HG03439 (cell line): Measurements from ENCODE around the gene CTAGE1.

Source experiments
- ATAC-seq: cut with Tn5 transposase; IDR thresholded peaks from one replicate; pipeline ENCODE4 v1.9.1; 2021; ENCODE audit warnings: mild to moderate bottlenecking, moderate library complexity; ENCODE audit not compliant: unreplicated experiment

The CTAGE1 gene

DNA sequence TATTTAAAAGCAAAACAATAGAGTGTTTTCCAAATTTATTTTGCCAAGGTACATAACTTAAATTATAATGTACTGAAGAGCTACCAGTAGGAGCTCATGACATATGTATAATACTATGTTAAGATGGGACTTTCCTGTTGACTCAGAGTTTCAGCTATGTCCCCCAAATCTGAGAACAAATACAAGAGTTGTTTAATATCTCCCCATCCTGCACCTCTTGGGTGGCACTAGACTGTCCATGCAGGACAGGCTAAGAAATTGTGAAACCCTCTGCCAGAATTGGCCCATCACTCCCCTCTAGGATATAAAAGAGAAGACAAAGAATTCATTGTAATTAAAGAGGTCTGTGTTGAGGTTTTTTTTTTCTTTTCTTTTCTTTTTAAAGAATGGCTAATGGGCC, 21.7 kb upstream of the CTAGE1 start:
- no peak for ATAC-seq

DNA sequence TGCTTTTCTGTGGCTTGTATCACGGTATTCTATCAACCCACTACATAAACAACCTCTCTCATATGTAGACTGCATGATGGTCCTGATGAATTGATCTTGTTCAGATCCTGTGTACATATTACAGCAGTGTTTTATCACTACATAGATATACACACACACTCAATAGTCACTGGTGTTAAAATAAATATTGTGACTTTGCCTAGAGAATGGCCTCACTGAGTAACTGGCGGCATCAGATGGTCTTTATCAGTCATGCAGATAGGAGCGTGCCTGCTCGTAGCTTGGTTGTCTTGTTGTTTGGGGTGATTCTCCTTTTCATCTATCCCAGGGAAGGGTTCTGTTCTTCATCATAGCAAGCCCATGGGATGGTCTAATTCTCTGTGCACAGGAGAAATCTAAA, 18.4 kb upstream of the CTAGE1 start:
- ATAC-seq = no peak

DNA sequence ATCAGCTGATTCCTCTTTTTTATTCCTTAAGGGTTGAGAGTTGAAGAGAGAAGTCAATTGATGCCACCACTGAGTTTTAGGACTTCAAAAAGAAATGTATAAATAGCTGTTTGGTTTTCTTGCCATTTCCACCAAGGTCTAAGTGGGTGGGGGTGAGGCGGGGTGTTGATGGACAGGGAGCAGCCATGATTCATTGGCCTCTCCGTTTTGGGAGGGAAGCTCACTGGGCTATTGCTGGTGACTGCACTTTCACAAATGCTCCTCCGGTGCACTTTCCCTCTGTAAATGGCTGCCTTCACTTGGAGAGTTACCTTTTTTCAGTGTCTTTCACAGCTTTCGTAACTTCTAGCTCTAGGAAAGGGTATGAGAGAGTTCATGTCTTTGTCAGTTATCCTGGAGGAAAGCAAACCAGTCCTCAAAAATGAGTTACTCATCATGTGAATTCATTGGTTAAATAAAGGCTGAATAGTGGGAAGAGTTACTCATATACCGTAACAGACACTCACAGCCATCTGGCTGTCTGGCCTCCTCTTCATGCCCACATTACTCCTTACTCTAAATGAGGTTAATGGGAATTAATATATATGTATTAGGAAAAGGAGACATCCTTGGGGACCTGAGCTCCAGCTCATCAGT, 17.4 kb upstream of the CTAGE1 start:
- ATAC-seq = no peak

DNA sequence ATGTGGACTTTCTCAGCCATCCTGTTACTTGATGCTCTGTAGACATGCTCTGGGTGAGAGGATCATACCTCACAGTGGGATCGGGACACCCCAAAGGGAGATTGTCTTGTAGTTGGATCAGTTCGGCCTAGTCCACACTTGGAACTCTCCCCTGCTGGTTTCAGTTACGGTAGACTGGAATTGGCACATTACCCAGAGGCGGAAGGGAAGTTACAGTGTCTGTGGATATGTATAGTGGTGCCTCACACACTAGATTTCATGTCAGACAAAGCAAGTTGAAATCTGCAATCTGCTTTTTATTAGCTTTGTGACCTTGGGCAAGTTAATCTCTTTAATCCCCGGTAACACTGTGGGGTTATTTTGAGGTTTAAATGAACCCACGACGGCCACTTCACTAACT, 16.2 kb upstream of the CTAGE1 start:
- no peak for ATAC-seq

DNA sequence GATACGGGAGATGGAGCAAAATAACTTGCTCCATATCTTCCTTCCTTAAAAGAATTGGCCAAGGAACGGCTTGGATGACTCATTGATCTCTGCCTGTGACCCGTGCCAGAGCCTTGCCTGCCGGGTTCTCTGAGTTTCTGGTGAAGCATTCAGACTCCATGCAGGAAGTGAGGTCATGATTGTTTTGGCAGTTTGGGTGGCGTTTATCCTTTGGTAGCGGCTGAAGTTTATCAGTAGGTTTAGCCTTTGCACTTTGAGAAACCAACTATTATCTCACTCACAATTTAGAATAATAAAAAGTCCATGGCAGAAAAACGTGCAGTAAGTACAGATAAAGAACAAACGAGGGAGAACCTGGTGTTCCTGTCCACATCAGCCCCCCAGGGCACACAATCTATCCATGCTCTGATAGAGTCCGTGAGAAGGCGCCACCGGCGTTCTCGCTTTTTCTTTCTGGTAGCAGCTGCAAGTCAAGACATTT, 15.0 kb upstream of the CTAGE1 start:
- no peak for ATAC-seq

DNA sequence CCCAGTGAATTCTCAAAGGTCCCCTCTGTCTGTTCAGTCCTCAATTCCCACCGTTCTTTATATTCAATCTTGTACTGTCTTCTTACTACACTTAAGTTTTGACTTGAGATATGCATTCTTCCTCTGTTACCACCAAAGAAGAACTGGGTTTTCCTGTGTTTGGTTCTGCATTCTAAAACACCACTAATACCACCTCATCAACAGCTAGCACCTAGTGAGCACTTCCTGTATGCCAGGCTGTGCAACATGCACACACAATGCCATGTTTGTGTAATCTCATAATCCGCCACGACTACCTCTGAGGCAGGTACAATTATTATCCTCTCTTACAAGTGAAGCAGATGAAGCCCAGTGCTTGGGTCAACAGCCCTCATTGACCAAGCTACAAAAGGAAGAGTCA, 11.8 kb upstream of the CTAGE1 start:
- ATAC-seq = no peak

DNA sequence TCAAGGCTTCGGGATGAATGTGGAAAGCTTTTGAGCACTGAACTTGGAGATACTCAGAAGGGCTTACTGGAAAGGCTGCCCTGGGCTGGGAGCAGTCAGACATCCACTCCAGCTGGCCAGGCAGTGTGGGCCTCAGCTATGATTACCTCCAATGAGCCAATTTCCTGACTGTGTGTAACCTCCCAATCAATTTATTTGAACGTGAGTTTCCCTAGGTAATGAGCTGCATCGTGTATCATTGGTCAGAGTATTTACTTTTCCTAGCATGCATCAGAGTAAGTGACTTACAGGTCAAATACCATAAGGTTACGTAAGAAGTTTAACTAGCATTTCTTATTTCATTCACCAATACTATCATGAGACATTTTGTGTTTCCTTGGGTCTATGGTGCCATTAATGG, 11.0 kb upstream of the CTAGE1 start:
- no peak for ATAC-seq

DNA sequence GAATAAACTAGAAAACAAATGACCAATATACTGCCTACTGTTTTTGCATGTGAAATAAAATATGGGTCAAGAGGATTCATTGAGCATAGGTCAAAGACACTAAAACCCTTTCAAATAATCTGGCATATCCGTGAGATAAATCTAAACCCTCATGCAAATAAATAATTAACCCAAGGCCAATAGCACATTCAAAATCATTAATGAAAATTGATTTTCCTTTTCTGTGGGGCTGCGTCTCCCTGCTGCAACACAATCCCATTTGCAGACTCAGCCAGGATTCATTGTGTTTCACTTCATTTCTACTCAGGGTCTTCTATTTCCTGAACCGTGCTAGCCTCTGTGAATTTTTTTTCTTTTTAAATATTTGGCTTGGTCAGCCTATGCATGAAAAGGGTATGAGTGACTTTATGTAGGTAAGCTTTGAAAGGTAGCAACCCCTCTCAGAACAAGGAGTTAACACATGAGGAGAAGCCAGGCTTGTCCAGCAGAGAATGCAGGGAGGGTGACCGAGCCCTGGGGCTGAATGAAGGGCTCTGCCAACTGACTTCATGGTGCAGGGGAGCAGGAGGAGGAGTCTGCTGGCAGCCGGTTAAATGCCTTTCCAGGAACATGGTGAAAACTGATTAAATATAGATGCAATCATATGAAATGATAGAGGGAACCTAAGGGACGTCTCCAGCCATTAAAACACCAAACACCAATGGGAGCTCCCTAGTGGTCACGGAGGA, 10.3 kb upstream of the CTAGE1 start:
- no peak for ATAC-seq

DNA sequence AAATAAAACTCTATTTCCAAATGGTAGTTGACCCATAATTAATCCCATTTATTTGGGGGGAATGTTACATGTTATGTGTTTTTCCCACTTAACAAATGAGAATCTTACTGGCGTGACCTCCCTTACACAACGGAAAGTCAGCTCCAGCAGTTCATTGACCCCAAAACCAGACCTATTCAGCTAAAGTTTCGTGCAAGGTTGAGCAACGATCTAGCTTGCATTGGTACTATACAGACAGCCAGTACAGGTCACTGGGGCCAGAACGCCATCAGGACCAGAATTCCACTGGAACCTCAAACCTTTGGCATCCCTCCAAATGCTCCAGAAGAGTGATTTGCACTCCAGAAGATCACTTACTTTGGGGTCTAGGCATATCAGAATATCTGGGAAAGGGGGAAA, 6.8 kb upstream of the CTAGE1 start:
- ATAC-seq = no peak

DNA sequence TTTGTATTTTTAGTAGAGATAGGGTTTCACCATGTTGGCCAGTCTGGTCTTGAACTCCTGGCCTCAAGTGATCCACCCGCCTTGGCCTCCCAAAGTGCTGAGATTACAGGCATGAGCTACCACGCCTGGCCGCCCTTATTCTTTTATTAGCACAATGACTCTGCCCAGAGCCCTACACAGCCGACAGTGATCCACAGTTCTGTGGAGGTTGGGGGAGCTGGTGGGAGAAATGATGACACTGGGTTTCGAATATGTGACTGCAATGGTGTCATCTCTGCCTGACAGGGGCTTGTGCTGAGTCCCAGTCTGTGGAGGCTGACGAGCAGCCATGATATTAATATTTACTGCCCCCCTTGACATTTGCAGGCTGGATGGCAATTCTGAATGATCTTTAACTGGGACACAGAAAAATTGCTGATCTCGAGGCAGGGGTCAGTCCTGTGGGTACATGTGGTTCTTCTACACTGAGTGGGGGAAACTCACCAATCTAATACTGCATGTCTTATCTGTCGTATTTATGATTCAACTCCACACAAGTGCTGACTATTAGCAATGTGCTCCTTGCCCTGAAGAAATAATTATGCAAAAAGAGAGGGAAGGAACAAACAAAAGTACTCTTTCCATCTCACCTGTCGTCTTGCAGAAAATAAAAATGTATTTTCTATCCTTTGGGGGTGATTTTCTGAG, 6.3 kb upstream of the CTAGE1 start:
- ATAC-seq = no peak

DNA sequence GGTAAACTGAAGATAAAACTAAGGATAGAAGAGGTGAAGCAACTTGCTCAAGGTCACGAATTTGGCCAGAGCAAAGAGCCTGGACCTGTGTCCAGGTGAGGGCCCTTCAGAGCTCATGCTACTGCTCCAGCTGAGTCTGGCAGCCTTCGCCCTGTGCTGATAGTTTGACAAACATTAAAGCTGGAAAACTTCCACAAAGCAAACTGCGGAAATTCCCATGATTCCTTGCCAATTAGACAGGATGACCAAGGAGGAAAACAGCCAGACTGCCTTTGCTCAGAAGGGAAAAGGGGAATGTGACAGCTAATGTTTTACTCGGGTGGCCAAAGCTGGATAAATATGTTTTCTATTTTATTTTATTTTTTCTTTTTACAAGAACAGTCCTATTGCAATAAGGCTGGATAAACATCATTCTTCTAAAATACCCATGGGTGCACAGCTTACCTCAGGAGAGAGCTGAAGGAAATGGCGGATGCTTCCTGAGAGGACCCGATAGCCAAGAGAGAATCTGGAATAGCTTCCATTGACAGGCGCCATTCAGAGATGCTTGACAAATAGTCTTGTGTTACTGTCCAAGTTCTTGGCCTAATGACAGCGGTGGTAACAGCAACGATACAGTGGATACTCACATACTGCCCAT, 5.3 kb upstream of the CTAGE1 start:
- ATAC-seq = no peak

DNA sequence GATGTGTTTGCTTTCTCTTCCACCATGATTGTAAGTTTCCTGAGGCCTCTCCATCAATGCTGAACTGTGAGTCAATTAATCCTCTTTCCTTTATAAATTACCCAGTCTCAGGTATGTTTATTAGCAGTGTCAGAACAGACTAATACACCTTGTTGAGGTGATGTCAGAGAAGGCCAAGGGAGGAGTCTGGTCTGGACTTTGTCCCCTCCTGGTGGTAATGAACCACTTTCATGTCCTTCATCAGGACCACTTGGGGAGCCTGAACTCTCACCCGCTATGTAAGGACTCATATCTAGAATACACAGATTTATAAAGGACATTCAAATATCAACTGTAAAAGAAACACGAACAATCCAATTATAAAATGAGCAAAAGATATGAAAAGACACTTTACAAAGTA, 2.9 kb upstream of the CTAGE1 start:
- no peak for ATAC-seq

DNA sequence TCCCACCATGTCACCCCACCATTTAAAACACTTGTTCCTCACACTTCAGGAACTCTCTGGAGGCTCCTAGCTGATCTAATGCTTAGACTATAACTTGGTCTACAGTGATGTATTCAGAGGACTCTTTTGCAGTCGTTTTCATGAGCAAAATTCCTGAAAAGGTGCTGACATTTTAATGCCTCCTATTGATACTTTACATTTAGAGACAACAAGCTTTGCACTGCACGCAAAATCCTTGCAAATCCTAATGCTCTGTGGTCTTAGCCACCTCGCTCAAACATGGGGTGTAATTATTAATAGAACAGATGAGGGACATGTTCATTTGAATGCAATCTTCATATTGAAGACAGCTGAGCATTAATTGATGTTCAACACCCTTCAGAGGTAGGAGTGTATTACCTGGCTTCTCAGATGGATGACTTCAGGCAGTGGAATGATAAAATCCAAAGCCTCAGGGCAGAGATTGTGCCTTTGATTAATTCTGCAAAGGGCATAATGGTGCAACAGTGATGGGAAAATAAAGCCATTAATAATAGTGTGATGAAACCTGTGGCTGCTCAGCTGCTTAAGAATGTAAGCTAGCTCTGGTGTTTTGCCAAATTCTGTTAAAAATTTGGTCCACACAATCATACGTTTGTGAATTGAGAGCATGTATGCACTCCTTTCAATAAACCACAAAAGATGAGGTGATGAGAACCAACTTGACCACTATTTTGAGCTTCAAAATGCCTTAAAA, 5.4 kb downstream of the CTAGE1 start:
- no peak for ATAC-seq

DNA sequence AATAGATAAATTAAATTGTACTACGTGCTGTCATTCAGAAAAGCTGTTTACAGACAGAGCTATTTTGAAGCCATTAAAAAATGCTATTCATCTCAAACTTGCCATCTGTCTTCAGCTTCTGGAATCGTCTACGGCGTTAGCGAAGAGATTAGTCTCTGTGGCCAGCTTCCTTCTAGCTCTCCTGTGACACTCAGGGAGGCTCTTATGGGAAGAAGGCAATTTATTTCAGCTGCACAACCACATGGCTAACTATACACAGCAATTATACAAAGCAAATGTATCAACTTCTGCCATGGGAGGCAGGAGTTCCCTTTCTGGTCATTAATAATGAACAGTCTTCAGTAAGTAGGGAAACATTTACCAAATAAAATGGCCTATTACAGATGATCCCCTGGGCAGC, 6.3 kb downstream of the CTAGE1 start:
- ATAC-seq = no peak

DNA sequence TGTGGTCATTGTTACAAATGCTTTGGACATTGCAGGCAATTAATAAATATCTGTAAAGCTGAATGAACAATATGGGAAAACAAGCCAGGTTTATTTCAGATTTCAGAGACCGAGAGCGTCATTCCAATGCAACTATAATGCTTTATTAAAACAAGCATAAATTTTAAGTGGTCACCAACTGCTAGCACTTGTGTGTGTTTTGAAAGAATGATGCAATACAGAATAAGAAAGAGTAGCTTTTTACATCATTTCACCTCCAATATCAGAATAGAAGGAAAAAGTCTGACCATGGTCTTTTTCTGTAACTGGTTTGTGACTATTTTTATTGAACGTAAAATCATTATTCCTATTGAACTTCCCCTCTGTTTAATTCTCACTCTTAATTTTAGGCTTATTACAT, 7.6 kb downstream of the CTAGE1 start:
- ATAC-seq = no peak

DNA sequence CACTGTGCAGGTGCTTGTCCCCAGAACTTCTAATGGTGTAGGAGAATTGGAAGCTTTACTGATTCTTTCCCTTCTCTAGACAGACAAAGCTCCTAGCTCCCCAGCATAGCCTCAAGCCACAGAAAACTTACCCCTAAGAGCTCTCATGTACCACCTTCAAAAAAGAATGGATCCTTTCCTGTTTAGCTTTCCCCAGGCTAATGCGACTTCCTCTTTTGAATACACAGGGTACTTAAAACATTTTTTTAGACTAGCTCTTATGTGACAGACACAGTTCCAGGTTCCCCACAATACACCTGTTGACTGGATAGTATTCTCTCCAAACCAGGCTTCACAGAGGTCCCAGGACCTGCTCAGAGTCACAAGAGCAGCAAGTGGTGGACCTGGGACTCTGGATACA, 8.3 kb downstream of the CTAGE1 start:
- ATAC-seq = no peak

DNA sequence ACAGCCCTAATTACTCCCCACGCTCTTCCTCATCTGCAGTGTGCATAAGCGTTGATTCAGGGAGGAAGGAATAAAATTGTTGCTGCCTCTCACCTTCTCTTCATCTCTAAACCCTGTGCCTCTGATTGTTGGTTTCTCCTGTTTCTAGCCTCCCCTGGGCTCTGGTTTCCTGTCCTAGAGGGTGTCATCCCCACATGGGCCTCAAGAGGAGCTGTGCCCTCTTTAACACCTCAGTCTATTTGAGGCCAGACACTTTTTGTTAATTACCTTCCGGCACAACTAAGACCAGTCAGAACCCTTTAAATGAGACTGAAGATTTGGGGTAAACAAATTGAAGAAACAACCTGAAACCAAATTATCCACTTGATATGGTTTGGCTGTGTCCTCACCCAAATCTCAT, 9.7 kb downstream of the CTAGE1 start:
- no peak for ATAC-seq

DNA sequence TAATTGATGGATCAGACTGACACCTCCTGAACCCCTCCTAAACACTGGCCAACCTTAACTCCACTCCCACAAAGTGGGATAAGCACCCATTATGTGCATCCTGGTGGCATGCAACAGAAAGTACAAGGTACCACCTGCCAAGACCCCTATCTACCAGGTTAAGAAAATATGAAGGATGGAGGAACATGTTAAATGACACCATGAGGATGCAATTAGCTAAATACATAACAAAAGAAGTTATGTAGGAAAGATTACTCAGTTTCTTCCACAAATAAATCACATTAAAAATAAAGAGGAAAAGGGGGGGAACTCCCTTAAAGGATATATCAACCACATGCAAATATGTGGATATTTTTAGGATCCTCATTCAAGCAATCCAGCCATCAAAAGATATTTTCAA, 12.6 kb downstream of the CTAGE1 start:
- no peak for ATAC-seq

DNA sequence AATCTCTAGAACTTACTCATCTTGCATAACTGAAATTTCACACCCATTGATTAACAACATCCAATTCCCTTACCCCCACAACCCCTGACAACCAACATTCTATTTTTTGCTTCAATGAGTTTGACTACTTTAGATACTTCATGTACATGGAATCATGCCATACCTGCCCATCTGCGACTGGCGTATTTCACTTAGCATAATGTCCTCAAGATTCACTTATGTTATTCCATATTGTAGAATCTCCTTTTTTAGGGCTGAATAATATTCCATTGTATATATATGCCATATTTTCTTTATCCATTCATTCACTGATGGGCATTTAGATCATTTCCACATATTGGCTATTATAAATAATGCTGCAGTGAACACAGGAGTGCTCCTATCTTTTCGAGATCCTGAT, 13.8 kb downstream of the CTAGE1 start:
- no peak for ATAC-seq

DNA sequence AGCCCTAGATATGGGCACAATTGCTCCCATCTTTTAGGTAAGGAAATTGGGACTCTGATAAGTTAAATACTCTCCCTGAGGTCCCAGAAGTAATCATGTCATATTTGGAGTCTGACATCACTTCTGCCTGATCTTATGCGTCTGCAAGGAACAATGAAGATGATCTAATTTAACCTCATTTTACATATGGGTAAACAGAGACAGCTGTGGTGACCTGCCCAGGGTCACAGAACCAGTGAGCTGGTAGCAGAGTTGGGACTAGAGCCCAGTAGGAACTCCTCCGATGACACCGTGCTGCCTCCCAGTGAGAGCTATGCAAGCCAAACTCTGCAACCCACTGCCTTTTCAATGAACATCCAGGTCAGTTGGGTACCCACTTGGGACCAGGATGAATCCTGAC, 17.8 kb downstream of the CTAGE1 start:
- no peak for ATAC-seq

DNA sequence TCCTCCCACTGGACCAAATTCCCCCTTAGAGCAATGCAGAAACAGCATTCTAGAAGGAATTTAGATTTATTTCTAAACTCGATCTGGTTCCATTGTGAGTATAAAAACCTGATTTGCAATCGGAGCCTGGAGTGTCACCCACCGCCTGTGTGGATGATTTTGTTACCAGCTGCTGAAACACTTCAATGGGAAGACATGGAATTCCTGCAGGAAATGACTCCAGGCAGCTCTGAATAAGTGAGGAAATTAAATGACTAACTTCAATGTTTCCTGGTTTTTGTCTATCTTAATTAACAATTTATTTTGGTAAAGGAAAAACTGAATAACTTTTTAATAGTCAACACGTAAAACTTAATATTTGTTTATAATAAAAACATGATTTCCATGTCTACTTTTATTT, 19.3 kb downstream of the CTAGE1 start:
- no peak for ATAC-seq
